Loucy (cell line): ENCODE results near the gene DUSP7.
A peak's percentile ranks its signal among the peaks of the same experiment; 100 is the strongest.

Source experiments
- H2AFZ ChIP-seq: fragments of 200-600 bp; sonication (generic); 2 replicates; pipeline ENCODE4 v1.6.0; 2016; ENCODE audit warnings: antibody characterized with exemption, mild to moderate bottlenecking, low read length, moderate library complexity
- H3F3A ChIP-seq: fragments of 200-600 bp; 2 replicates; pipeline ENCODE4 v1.6.0; 2016; ENCODE audit warnings: antibody characterized with exemption, low read depth, mild to moderate bottlenecking
- H3K27me3 ChIP-seq: fragments of 200-600 bp; sonication (generic); 2 replicates; pipeline ENCODE4 v1.6.1; 2014; ENCODE audit warnings: low read length, mild to moderate bottlenecking; ENCODE audit not compliant: insufficient read depth, poor library complexity, severe bottlenecking
- H3K36me3 ChIP-seq: fragments of 200-600 bp; sonication (generic); 2 replicates; pipeline ENCODE4 v1.6.1; 2016; ENCODE audit warnings: low read length; ENCODE audit not compliant: insufficient read depth
- H3K4me1 ChIP-seq: fragments of 200-600 bp; sonication (generic); 2 replicates; pipeline ENCODE4 v1.5.1; 2014; ENCODE audit warnings: low read length, mild to moderate bottlenecking; ENCODE audit not compliant: insufficient read depth, poor library complexity, severe bottlenecking
- H3K4me2 ChIP-seq: fragments of 200-600 bp; sonication (generic); 2 replicates; pipeline ENCODE4 v1.6.0; 2014; ENCODE audit warnings: antibody characterized with exemption, low read length, low read depth, mild to moderate bottlenecking; ENCODE audit not compliant: poor library complexity, severe bottlenecking
- H3K4me3 ChIP-seq: fragments of 200-600 bp; sonication (generic); 2 replicates; pipeline ENCODE4 v1.5.1; 2014; ENCODE audit warnings: low read length, mild to moderate bottlenecking, mixed read lengths; ENCODE audit not compliant: poor library complexity, severe bottlenecking
- H3K79me2 ChIP-seq: fragments of 200-600 bp; sonication (generic); 2 replicates; pipeline ENCODE4 v1.6.1; 2014; ENCODE audit warnings: low read length; ENCODE audit not compliant: insufficient read depth
- H3K9ac ChIP-seq: fragments of 200-600 bp; sonication (generic); 2 replicates; pipeline ENCODE4 v1.6.0; 2014; ENCODE audit warnings: mild to moderate bottlenecking, low read depth, low read length, moderate library complexity; ENCODE audit not compliant: poor library complexity, severe bottlenecking
- H3K9me2 ChIP-seq: fragments of 200-600 bp; sonication (generic); replicated peaks from 2 replicates; pipeline ENCODE4 v1.6.1; 2016; ENCODE audit warnings: low read depth, low read length, mixed read lengths
- H3K9me3 ChIP-seq: fragments of 200-600 bp; sonication (generic); 2 replicates; pipeline ENCODE4 v1.6.1; 2014; ENCODE audit warnings: mild to moderate bottlenecking, antibody characterized with exemption, low read length, low read depth; ENCODE audit not compliant: insufficient read depth
- H4K20me1 ChIP-seq: fragments of 200-600 bp; sonication (generic); 2 replicates; pipeline ENCODE4 v1.6.0; 2014; ENCODE audit warnings: antibody characterized with exemption, low read length, mild to moderate bottlenecking; ENCODE audit not compliant: insufficient read depth, poor library complexity, severe bottlenecking
- EZH2phosphoT487 ChIP-seq: fragments of 200-600 bp; IDR thresholded peaks from 2 replicates; pipeline ENCODE4 v1.6.1; 2018; ENCODE audit warnings: antibody characterized with exemption, mild to moderate bottlenecking, moderate library complexity, borderline replicate concordance
- TF ChIP-seq, protein P1 (sequence below): fragments of 200-600 bp; sonication (generic); conservative IDR thresholded peaks from 2 replicates; pipeline ENCODE4 v1.5.1; 2014; ENCODE audit warnings: mild to moderate bottlenecking, antibody characterized with exemption, low read length

DUSP7 gene

GRCh38 chr3:52056968-52057811 is 819 bp upstream of the DUSP7 start:
- Histone ChIP-seq H3K27me3 (no peaks in the 10 kb centered on the region), H3K4me1 (peaks cover 32% of the 10 kb centered on the region), H3F3A (peaks cover 5% of the 10 kb centered on the region; the same call in 1 of the 2 replicates), H3K4me3 (peak overlapping the region; percentile 82), H3K79me2 (peaks cover 29% of the 10 kb centered on the region), H3K9me3 (no peaks in the 10 kb centered on the region), H3K9ac (peak overlapping the region; percentile 65), H4K20me1 (peaks cover 30% of the 10 kb centered on the region), H3K36me3 (no peaks in the 10 kb centered on the region), H2AFZ (peak overlapping the region; percentile 85), H3K9me2 (no peaks in the 10 kb centered on the region), H3K4me2 (peak overlapping the region; percentile 81)
- TF ChIP-seq, protein P1, sequence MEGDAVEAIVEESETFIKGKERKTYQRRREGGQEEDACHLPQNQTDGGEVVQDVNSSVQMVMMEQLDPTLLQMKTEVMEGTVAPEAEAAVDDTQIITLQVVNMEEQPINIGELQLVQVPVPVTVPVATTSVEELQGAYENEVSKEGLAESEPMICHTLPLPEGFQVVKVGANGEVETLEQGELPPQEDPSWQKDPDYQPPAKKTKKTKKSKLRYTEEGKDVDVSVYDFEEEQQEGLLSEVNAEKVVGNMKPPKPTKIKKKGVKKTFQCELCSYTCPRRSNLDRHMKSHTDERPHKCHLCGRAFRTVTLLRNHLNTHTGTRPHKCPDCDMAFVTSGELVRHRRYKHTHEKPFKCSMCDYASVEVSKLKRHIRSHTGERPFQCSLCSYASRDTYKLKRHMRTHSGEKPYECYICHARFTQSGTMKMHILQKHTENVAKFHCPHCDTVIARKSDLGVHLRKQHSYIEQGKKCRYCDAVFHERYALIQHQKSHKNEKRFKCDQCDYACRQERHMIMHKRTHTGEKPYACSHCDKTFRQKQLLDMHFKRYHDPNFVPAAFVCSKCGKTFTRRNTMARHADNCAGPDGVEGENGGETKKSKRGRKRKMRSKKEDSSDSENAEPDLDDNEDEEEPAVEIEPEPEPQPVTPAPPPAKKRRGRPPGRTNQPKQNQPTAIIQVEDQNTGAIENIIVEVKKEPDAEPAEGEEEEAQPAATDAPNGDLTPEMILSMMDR = no peak
- no peak for TF ChIP-seq EZH2phosphoT487

DNA sequence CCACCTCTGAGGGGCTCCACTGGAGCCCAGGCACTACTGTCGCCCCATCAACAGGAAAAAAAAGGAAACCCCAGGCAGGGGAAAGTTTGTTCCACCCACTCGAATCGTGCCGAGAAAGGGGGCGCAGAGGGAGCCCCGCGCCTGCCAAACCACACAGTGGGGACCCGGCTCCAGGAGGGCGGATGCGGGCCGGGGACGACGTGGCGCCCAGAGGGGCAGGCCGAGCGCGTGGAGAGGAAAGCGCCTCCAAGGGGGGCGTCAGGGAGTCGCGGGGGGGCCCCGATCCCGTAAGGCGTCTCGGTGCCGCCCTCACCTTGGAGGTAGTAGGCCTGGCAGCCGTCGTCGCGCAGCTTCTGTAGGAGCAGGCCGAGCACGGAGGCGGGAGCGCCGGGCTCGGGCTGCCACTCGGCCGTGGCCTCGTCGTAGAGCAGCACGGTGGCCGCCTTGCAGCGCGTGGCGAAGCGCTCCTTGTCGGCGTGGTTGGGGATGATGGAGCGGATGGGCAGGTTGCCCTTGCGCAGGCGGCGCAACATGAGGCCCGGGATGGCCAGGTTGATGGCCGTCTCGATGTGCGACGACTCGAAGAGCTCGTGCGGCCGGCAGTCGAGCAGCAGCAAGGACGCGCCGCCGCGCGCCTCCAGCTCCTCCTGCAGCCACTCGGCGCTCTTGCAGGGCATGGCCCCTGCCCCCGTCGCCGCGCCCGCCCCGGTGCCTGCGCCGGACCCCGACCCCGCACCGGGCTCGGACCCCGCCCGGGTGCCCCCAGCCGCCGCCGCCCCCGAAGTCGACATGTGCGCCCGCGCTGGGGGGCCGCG is 627 bp downstream of the DUSP7 start:
- peaks cover 43% of the 10 kb centered on the region for H3K4me1 ChIP-seq
- H3K9me3 ChIP-seq = no peaks in the 10 kb centered on the region
- peak overlapping the region; percentile 83 for H3K4me2 ChIP-seq
- peak overlapping the region; percentile 84 for H3K4me3 ChIP-seq
- TF ChIP-seq, protein P1 = no peak
- no peak for TF ChIP-seq EZH2phosphoT487
- H4K20me1 ChIP-seq = peaks cover 41% of the 10 kb centered on the region
- H3F3A ChIP-seq = peaks cover 5% of the 10 kb centered on the region; the same call in 1 of the 2 replicates
- peak overlapping the region; percentile 64 for H2AFZ ChIP-seq
- H3K79me2 ChIP-seq = peaks cover 44% of the 10 kb centered on the region
- no peaks in the 10 kb centered on the region for H3K9me2 ChIP-seq
- H3K27me3 ChIP-seq = no peaks in the 10 kb centered on the region
- peaks cover 13% of the 10 kb centered on the region for H3K36me3 ChIP-seq
- H3K9ac ChIP-seq = peak overlapping the region; percentile 85

DNA sequence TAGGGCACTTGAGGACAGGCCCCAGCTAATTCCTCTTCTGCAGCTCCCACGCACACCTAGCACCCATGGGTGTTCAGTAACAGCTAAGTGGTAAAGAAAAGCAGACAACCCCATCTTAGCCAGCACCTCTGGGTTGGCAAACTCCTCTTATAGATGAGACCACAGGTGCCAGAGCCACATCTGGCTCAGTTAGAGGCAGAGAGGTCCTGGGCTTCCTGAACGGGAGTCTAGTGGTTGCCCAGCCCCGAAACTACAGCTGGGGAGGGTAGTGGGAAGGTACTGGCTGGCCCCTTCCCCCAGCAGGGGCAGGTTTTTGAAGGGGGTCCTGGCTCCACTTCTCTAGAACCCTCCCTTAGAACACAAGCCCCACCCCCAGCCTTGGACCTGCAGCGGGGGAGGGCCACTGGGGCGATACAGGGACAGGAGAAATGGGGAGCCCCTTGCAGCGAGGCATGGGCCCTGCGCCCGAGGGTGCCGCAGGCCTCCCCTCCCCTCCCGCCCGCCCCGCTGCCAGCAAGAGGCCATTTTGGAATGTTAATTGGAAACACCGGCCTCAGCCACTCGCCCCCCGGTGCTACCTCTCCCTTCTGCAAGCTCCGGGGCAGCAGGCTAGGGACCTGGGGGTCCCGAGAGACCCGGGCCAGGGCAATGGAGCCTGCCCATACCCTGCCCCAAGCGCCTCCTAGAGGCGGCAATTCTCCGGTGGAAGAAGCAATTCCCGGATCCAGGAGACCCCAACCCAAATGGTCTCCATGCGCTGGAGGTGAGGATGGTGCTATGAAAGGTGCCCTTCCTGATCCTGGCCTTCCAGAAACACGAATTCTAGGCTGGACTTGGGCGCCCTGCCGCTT is 1.5 kb downstream of the DUSP7 start:
- peak overlapping the region; percentile 84 for H3K4me3 ChIP-seq
- H3K9me2 ChIP-seq = no peaks in the 10 kb centered on the region
- H4K20me1 ChIP-seq = peaks cover 41% of the 10 kb centered on the region
- H3K9ac ChIP-seq = peak overlapping the region; percentile 85
- H3K79me2 ChIP-seq = peaks cover 52% of the 10 kb centered on the region
- H3K36me3 ChIP-seq = peaks cover 21% of the 10 kb centered on the region
- peaks cover 43% of the 10 kb centered on the region for H3K4me1 ChIP-seq
- H3K9me3 ChIP-seq = no peaks in the 10 kb centered on the region
- TF ChIP-seq, protein P1 = peak; percentile 59
- TF ChIP-seq EZH2phosphoT487 = no peak
- H3K27me3 ChIP-seq = no peaks in the 10 kb centered on the region
- peak overlapping the region; percentile 83 for H3K4me2 ChIP-seq
- H2AFZ ChIP-seq = peak overlapping the region; percentile 64; the same call in 1 of the 2 replicates
- H3F3A ChIP-seq = peaks cover 5% of the 10 kb centered on the region; the same call in 1 of the 2 replicates
